ENCODE data around the gene DNAAF8.

GRCh38 chr16:4684763-4685162 lies 49.6 kb upstream of the DNAAF8 start:
- TF ChIP-seq EZH2 (IDR thresholded peaks at IDR 0.05) (no peak), CTCF (IDR thresholded peaks at IDR 0.05) (no peak), EZH2phosphoT487 (IDR thresholded peaks at IDR 0.05) (no peak)

Data from neural progenitor cell (in vitro differentiated cells).